ENCODE data around the gene GSTM1. TPM values are rescaled to one million over a fixed set of nuclear protein-coding genes. Genes with fewer than 3 reads are reported as not detected.
"Not testable (repeated sequence)": the region's sequence is repeated elsewhere in the genome, so short reads cannot be mapped to it uniquely, and the experiment has no call there.

The GSTM1 gene
- total RNA-seq, 2 experiments from 2014 or later = 68.4 to 77.2 TPM

DNA sequence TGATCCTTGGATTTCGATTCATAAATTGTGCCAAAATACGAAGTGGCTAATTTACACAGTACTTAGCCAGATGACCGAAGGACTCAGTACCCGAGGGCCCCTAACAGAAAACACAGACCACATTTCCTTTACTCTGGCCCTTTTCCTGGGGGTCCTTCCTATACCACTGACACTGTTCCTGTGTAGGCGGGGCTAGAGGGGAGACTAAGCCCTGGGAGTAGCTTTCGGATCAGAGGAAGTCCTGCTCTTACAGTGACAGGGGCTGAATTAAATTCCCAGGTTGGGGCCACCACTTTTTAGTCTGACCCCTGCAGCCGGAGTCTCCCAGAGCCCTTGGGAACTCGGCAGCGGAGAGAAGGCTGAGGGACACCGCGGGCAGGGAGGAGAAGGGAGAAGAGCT lies 508 bp upstream of the GSTM1 start:
- Mint-ChIP-seq H3K27ac (peak overlapping the region; percentile 91), H3K4me3 (peak overlapping the region; percentile 82), H3K36me3 (ENCODE audit: low read depth) (peaks cover 14% of the 10 kb centered on the region), H3K4me1 (peaks cover 22% of the 10 kb centered on the region)
- DNase-seq, H3K27me3 Mint-ChIP-seq, H3K9me3 Mint-ChIP-seq, CTCF ChIA-PET: not testable (repeated sequence)
- POLR2A ChIA-PET = interaction anchor here (0.6 kb wide), 1 partner anchor 146 kb away, joined by 3 read pairs; no protein-coding TSS in a partner anchor

GRCh38 chr1:109689844-109690405 lies 2.3 kb downstream of the GSTM1 start:
- Mint-ChIP-seq H3K4me1 (peaks cover 22% of the 10 kb centered on the region), H3K4me3 (peak overlapping the region; percentile 9), H3K9me3 (peaks cover 4% of the 10 kb centered on the region), H3K27ac (no peak overlapping the region), H3K27me3 (no peaks in the 10 kb centered on the region), H3K36me3 (ENCODE audit: low read depth) (peaks cover 11% of the 10 kb centered on the region)
- ChIA-PET POLR2A (no interaction called here), CTCF (no interaction called here)
- DNase-seq = no peak

DNA sequence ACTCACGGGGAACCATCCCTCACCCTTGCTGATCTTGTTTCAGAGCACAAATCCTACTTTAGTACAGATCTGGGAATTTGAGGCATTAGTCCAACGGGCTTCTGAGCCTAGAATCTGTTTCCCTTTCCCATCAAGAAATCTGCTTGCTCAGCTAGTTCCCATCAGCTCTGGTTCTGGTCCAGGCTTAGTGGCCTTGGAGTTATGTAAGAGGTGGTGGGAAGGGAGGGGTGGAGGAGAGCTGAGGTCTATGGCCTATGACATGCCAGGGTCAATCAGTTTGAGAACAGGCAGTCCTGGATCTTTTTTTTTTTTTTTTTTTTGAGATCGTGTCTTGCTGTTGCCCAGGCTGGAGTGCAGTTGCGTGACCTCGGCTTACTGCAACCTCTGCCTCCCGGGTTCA lies 4.1 kb downstream of the GSTM1 start:
- POLR2A ChIA-PET = interaction anchor here (0.7 kb wide), 1 partner anchor 37 kb away, joined by 3 read pairs; no protein-coding TSS in a partner anchor
- CTCF ChIA-PET = no interaction called here
- Mint-ChIP-seq H3K9me3 (no peaks in the 10 kb centered on the region), H3K27ac (no peak overlapping the region), H3K4me1 (peaks cover 21% of the 10 kb centered on the region), H3K27me3 (no peaks in the 10 kb centered on the region), H3K4me3 (no peak overlapping the region), H3K36me3 (ENCODE audit: low read depth) (peaks cover 15% of the 10 kb centered on the region)
- no peak for DNase-seq

DNA sequence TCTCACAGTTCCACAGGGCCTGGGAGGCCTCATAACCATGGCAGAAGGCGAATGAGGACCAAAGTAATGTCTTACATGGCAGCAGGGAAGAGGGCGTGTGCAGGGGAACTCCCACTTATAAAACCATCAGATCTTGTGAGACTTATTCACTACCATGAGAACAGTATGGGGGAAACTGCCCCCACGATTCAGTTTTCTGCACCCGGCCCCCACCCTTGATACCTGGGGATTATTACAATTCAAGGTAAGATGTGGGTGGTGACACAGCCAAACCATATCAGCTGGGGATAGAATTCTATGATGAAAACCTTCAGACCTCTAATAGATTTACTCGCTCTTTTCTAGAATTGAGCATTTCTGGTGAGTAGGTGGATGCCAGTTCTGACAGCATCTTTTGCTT lies 6.8 kb downstream of the GSTM1 start:
- H3K9me3 Mint-ChIP-seq, POLR2A ChIA-PET, DNase-seq, CTCF ChIA-PET, H3K4me3 Mint-ChIP-seq, H3K27me3 Mint-ChIP-seq, H3K27ac Mint-ChIP-seq, H3K4me1 Mint-ChIP-seq: not testable (repeated sequence)
- peaks cover 11% of the 10 kb centered on the region for H3K36me3 Mint-ChIP-seq (ENCODE audit: low read depth)

GRCh38 chr1:109695138-109695537 lies 7.5 kb downstream of the GSTM1 start:
- DNase-seq, H3K4me1 Mint-ChIP-seq, CTCF ChIA-PET, POLR2A ChIA-PET, H3K27me3 Mint-ChIP-seq, H3K9me3 Mint-ChIP-seq, H3K4me3 Mint-ChIP-seq, H3K27ac Mint-ChIP-seq: not testable (repeated sequence)
- H3K36me3 Mint-ChIP-seq (ENCODE audit: low read depth) = peaks cover 11% of the 10 kb centered on the region

- ChIA-PET CTCF (no interaction called here), POLR2A (no interaction called here)
- Mint-ChIP-seq H3K36me3 (ENCODE audit: low read depth) (peaks cover 5% of the 10 kb centered on the region), H3K9me3 (no peaks in the 10 kb centered on the region), H3K27ac (no peak overlapping the region), H3K27me3 (no peaks in the 10 kb centered on the region), H3K4me1 (no peaks in the 10 kb centered on the region), H3K4me3 (no peak overlapping the region)
- DNase-seq = no peak
Observed at GRCh38 chr1:109697066-109697465, 9.4 kb downstream of the GSTM1 start.

DNA sequence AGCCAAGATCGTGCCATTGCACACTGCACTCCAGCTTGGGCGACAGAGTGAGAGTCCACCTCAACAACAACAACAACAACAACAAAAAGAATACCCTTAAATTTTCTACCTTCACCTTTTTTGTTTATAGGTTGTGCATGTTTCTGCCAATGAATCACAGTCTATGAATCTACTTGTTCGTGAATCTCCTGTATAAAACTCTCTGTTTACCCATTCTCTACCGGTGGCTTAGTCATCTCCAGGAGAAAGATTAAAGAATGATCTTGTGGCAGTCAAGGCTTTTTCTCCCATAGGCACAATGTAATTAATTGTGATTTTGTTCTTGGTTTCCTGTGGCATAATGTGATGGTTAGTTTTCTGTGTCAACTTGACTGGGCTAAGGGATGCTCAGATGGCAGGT lies 10.2 kb downstream of the GSTM1 start:
- POLR2A ChIA-PET, H3K27me3 Mint-ChIP-seq, CTCF ChIA-PET: not testable (repeated sequence)

GRCh38 chr1:109702940-109703339 lies 15.3 kb downstream of the GSTM1 start:
- H3K4me1 Mint-ChIP-seq; H3K9me3 Mint-ChIP-seq; H3K27ac Mint-ChIP-seq; H3K36me3 Mint-ChIP-seq (ENCODE audit: low read depth); DNase-seq; H3K27me3 Mint-ChIP-seq; POLR2A ChIA-PET; H3K4me3 Mint-ChIP-seq; CTCF ChIA-PET: not testable (repeated sequence)

More for the DNA sequence above, 10.2 kb downstream of the GSTM1 start:
- not testable (repeated sequence) for DNase-seq; H3K27ac Mint-ChIP-seq; H3K36me3 Mint-ChIP-seq (ENCODE audit: low read depth); H3K9me3 Mint-ChIP-seq; H3K4me1 Mint-ChIP-seq; H3K4me3 Mint-ChIP-seq

DNA sequence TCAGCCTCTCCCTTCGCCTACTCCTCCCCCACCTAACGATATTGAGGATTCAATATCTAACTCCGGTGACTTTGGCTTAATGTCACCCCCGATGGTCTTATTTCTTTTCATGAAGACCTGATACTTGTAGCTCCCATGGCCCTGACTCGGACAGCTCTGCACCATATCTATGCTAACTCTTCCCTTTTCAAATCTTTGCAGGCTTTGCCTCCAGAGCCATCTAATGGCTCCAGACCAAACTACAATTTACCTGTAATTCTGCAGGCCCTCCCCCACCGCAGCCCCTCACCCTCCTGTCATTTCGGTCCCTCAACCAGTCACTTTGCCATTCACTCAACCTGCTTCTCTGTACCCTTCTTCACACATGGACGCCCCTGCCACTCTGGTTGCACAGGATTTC lies 16.6 kb downstream of the GSTM1 start:
- ChIA-PET CTCF (no interaction called here), POLR2A (no interaction called here)
- Mint-ChIP-seq H3K4me1 (no peaks in the 10 kb centered on the region), H3K27me3 (no peaks in the 10 kb centered on the region), H3K4me3 (no peak overlapping the region), H3K9me3 (peaks cover 10% of the 10 kb centered on the region), H3K36me3 (ENCODE audit: low read depth) (peaks cover 2% of the 10 kb centered on the region), H3K27ac (no peak overlapping the region)
- DNase-seq = no peak

DNA sequence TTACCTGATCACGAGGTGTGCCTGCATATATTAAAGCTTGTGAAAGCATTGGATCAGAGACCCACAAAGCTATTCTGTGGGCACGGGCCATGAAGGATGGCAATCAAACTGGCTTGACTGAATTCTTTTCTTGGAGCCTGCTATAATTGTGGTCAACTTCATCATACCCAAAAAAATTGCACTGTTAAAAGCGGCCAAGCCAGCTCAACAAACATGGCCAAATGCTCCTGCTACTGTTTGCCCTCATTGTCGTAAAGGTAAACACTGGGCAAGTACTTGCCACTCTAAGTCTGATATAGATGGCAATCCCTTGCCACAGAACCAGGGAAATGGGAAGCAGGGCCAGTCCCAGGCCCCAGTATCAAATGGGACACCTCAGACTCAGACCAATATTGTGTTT lies 17.8 kb downstream of the GSTM1 start:
- Mint-ChIP-seq H3K9me3 (peaks cover 15% of the 10 kb centered on the region), H3K27ac (no peak overlapping the region), H3K4me3 (no peak overlapping the region), H3K27me3 (no peaks in the 10 kb centered on the region), H3K4me1 (no peaks in the 10 kb centered on the region), H3K36me3 (ENCODE audit: low read depth) (peaks cover 4% of the 10 kb centered on the region)
- CTCF ChIA-PET = interaction anchor here (0.6 kb wide), 1 partner anchor 172 kb away, joined by 5 read pairs; no protein-coding TSS in a partner anchor
- no peak for DNase-seq
- POLR2A ChIA-PET = no interaction called here

DNA sequence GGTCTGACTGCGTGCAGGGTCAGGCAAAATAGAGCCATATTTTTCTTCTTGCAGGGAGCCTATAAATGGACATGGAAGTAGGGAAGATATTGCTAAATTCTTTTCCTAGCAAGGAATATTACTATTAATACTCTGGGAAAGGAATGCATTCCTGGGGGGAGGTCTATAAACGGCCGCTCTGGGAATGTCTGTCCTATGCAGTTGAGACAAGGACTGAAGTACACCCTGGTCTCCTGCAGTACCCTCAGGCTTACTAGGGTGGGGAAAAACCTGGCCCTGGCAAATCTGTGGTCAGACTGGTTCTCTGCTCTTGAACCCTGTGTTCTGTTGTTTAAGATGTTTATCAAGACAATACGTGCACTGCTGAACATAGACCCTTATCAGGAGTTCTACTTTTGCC lies 21.3 kb downstream of the GSTM1 start:
- H3K27ac Mint-ChIP-seq; H3K27me3 Mint-ChIP-seq; DNase-seq; H3K4me1 Mint-ChIP-seq; H3K4me3 Mint-ChIP-seq; POLR2A ChIA-PET; H3K36me3 Mint-ChIP-seq (ENCODE audit: low read depth): not testable (repeated sequence)
- H3K9me3 Mint-ChIP-seq = peaks cover 15% of the 10 kb centered on the region
- CTCF ChIA-PET = interaction anchor here (0.6 to 0.9 kb wide), 3 partner anchors 54 to 759 kb away, joined by 3 to 5 read pairs (median 3); no protein-coding TSS in a partner anchor

- H3K4me3 Mint-ChIP-seq; H3K36me3 Mint-ChIP-seq (ENCODE audit: low read depth); H3K4me1 Mint-ChIP-seq; H3K27ac Mint-ChIP-seq; POLR2A ChIA-PET; DNase-seq; H3K27me3 Mint-ChIP-seq: not testable (repeated sequence)
- H3K9me3 Mint-ChIP-seq = peaks cover 15% of the 10 kb centered on the region
- CTCF ChIA-PET = interaction anchor here (0.6 to 0.9 kb wide), 3 partner anchors 53 to 760 kb away, joined by 3 to 5 read pairs (median 3); no protein-coding TSS in a partner anchor
Observed at GRCh38 chr1:109709822-109710221, 22.2 kb downstream of the GSTM1 start.

GRCh38 chr1:109711593-109712320 lies 24.1 kb downstream of the GSTM1 start, which contains the start of gene GSTM5:
TSS of gene GSTM5 (plus strand) at chr1:109712251. CDS start at chr1:109712313, 62 bp downstream.
- DNase-seq; CTCF ChIA-PET; H3K27me3 Mint-ChIP-seq; H3K4me1 Mint-ChIP-seq; H3K36me3 Mint-ChIP-seq (ENCODE audit: low read depth); POLR2A ChIA-PET; H3K4me3 Mint-ChIP-seq: not testable (repeated sequence)
- Mint-ChIP-seq H3K27ac (peak within 1 kb of the TSS; percentile 37), H3K9me3 (peaks cover 15% of the 10 kb centered on the region)

Data from activated CD4-positive, alpha-beta T cell treated with anti-CD3 and anti-CD28 coated beads, Interleukin-2, amount 10 ng/mL, durations not matched to agents 7 days and 5 days (primary cell).